Adipose tissue (tissue), 3 donors: ENCODE measurements around the gene GMDS. TPM values are rescaled to one million over a fixed set of nuclear protein-coding genes. Genes with fewer than 3 reads are reported as not detected.

Source experiments
- H3K27ac ChIP-seq: one replicate; pipeline ENCODE4 v1.5.1; 2013; ENCODE audit warnings: low read depth, low read length
- WGBS, 3 donors: extraction: QIAGEN DNeasy Blood & Tissue Kit; methylation state at CpG; one replicate each; pipeline ENCODE4 v1.1.7; 2013; 5-methylcytosine and 5-hydroxymethylcytosine counted together
- polyA plus RNA-seq, 3 donors: library from polyadenylated mRNA; stranded (reverse); fragments of 200-250 nt; gene quantifications; one replicate each; pipeline ENCODE4 v1.2.3, GENCODE V29; 2013
- donor health status: healthy with polysubstance abuse.
- donor health status: Bipolar disorder and iron deficiency.
- donor health status: healthy.

Gene GMDS
- polyA plus RNA-seq, 3 donors: 13.6 to 21.4 (median 14.9) TPM

DNA sequence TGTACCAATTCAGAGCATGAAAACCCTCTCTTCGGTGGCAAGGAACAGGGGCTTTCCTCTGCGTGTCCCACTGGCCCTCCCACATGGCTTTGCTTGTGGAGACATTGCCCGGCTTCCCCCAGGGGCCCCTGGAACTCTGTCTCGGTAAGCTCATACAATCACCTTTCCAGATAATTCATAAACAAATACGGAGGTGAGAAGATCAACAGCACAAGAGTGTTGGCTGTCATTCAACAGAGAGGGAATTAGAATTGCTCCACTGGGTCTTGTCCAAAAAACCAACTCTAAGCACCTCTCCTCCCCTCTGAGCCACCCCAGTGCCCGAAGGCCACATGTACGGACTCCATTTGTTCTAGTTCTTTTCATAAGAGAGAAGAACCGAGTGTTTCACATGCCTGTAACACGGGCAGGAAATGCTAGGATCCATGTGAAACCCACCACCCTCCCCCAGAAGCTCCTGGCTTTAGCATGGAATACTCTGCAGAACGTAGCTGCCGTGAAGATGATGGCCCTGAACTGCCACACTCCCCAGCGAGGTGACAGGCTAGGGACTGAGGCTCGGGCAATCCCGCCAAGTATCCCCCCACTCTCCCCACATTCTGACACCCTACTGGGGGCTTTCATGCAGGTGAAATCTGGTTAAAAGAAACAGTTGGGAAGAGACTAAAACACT, 660.3 kb downstream of the GMDS start:
- WGBS, 3 donors: 73 to 86% (median 84%) methylated on average over 14 of the region's 14 CpGs
- H3K27ac ChIP-seq: no peak overlapping the region

DNA sequence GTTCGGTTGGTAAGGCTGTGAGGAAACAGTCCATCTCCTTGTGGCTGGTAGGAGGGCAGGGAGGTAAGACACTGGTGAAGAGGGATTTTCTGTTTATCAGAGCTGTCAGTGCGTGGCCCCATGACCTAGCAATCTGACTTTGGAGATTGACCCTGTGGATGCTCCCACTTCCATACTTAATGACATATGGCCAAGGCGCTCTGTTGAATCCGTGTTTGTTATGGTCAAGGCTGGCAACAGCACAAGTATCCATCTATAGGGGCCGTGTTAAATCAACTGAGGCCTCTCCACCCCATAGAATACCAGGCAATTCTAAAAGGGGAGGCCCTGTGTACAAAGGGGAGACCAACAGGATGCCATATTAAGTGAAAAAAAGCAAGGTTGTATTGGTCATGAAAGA, 661.3 kb downstream of the GMDS start:
- no peak overlapping the region for H3K27ac ChIP-seq
- 68 to 82% (median 81%) methylated on average over 5 of the region's 5 CpGs for WGBS, 3 donors

DNA sequence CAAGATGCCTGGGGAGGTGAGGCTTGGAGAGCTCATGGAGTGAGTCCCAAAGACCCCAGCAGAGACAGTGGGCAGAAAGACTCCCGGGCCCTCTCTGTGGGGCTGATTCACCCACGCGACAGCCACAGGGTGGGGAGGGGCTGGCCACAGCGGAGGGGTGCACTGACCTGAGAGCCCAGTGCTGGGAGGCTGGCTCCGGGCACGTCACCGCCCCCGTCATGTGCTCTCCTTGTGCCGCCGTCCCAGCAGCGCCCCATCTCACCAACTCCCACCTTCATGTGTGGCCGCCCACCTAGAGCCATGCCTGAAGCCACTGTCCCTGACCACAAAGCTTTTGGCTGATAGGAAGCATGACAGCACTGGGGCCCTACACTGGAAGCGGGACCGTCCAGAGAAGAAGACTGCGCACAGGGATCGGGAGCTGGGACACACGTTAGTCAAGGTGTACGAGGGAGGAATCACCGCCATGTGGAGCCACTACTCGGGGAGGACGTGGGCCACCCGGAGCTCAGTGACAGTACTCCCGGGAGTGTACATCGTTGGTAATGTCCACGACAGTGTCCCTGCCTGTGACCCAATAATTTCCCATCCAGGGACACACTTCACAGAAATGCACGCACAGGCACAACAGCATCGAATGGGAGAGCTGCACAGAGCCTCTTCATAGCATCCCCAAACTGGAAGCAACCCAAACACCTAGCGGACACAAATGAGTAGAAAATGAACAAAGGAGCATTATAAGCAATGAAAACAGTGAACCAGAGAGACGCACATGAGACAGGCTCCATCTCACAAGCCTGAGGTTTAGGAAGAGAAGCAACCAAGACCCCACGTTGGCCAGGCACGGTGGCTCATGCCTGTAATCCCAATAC, 664.0 kb downstream of the GMDS start:
- 90 to 93% (median 90%) methylated on average over 29 to 31 of the region's 31 CpGs for WGBS, 3 donors

DNA sequence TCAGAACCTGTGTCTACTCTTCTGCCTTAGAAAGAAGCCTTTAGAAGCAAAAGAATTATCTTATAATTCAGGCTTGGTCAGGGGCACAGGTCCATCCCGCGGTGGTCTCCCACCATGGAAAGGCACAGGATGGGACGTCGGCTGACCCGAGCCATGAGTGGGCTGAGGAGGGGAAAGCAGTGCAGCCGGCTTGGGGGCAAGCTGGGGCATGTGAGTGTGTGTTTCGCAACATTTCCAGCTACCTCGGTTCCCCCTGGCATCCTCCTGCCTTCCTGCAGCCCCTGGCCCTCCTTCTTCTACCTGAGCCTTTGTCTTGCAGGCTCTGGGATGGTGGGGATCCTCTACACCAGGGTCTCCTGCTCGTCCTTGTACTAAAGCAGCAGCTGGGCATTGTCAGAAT, 664.8 kb downstream of the GMDS start:
- H3K27ac ChIP-seq: no peak overlapping the region
- 68 to 82% (median 81%) methylated on average over 9 of the region's 9 CpGs for WGBS, 3 donors

More for the DNA sequence above, 664.0 kb downstream of the GMDS start:
- H3K27ac ChIP-seq: no peak overlapping the region

DNA sequence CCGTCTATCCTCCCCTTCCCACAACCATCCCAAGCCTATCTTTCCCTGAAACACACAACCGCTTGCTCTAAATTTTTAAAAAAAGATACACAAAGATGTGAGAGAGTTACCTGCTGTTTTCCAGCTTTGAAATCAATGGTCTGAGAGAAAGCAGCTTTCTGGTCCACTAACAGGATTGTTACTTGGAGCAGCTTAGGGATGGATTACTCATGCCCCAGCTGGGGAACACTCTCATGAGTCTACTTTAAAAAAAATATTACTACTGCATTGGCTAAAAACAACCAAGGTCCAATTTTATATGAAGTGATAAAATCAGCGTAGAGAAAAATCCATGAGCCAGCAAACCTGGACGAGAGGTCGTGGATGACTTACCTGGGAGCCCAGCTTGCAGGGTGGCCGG, 665.3 kb downstream of the GMDS start:
- WGBS, 3 donors: 77 to 94% (median 90%) methylated on average over 6 of the region's 6 CpGs
- no peak overlapping the region for H3K27ac ChIP-seq

DNA sequence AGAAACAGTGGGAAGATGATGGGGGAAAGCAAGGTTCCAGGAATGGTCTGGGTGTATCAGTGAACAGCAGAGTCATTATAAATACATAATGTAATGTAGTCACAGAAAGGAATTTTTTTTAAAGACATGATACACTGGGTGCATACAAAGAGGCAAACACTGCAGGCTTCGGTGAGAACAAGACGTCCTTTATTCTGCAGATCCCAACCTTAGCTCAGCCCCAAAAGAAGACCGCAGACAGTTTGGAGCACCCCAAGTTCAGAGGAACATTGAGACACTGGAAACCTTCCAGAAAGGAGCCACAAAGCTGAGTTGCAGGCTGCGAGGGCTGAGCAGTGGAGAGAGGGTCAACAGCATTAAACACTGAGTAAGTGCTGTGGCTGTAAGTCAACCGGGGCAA, 666.3 kb downstream of the GMDS start:
- no peak overlapping the region for H3K27ac ChIP-seq
- 74 to 88% (median 84%) methylated on average over 5 of the region's 5 CpGs for WGBS, 3 donors

DNA sequence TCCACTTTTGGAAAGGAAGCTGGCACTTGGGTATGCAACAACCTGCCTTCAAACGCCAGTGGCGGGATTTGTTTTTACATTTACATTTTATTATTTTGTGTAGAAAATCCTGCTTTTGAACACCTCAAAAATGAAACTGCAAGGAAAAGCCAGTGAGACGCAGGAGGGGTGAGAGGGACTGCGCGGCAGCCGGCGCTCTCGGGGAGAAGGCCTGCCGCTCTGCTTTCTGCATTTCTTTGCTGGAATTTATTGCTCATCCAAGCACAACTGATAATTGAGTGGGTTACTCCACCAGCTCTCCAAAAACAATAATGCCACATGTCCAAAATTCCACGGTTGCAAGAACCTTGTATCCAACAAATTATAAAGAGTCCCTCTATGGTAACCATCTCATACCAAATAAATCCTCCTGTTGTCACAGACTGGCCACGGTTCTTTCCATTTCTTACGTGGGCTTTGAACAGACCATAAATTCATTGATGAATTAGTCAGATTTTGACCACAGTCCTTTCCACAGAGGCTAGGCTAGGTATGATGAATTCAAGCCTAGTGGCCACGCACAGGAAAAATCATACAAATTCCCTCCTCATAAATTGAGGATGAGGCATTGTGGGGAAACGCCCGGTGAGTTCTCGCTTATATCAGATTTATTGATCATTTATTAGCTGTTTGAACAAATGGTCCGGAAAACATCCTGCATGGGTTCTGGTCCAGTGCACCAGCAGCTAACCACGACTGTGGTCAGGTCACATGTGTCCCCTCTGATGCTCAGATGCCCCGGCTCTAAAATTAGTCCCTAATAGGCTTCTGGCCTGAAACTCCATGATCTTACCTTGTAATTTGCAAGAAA, 667.3 kb downstream of the GMDS start:
- 85 to 89% (median 86%) methylated on average over 19 of the region's 19 CpGs for WGBS, 3 donors
- H3K27ac ChIP-seq: no peak overlapping the region

DNA sequence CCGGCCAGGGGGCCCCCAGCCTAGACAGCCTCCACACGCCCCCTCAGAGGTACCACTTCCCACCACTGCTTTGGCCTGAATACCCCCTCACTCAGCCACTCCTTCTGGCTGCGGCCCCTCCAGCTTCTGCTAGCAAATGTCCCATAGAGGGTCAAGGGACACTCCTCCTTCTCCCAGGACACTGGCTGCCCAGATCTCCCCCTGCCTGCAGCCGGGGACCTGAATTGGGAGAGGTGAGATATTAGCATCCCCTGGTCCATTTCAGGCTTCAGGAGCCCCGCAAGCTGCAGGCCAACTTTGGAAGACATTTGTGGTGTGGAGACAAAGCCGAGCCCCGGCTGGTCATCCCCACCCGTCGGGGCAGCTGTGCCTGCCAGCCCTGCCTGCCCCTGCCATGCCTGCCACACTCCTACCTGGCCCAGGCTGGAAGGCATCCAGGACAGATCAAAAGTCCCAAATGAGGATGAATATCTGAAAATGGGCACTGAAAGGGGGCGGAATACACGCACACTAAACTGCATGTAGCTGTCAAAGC, 668.2 kb downstream of the GMDS start:
- WGBS, 3 donors: 90 to 95% (median 93%) methylated on average over 11 of the region's 11 CpGs
- H3K27ac ChIP-seq: no peak overlapping the region

DNA sequence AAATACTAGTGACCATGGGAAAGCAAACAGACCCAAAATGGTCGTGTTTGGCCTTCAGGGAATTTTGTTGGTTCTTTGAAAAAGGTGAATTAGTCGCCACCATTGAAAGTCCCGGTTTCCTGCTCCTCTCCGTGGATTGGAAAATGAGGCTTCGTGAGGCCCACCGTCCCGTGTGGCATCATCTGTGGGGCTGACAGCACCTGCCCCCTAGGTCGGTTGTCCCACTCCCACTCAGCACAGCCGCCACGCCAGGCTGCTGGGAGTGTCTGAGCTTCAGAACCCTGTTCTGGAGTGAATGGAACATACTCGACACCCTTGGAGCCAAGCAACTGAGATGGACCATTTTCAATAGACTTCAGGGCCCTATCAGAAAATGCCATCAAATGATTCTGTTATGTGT, 668.7 kb downstream of the GMDS start:
- H3K27ac ChIP-seq: no peak overlapping the region
- WGBS, 3 donors: 91 to 95% (median 94%) methylated on average over 11 of the region's 11 CpGs

DNA sequence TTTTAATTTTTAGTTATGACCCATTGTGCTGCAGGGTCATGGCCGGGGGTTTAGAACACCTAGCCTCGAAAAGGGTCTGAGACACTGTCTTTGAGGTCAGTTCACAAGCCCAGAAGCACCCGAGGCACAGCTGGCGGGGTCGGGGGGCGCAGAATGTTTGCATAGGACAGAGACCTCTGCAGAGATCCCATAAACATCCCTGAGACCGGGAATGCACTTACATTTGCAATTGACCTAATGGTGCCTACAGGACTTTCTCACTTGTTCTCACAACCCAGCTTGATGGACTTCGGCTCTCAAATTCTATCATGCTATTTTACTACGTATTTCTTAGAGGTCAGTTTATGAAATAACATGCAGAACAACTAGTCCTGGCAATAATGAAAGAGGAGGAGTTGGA, 669.2 kb downstream of the GMDS start:
- no peak overlapping the region for H3K27ac ChIP-seq
- 72 to 86% (median 80%) methylated on average over 9 of the region's 9 CpGs for WGBS, 3 donors

DNA sequence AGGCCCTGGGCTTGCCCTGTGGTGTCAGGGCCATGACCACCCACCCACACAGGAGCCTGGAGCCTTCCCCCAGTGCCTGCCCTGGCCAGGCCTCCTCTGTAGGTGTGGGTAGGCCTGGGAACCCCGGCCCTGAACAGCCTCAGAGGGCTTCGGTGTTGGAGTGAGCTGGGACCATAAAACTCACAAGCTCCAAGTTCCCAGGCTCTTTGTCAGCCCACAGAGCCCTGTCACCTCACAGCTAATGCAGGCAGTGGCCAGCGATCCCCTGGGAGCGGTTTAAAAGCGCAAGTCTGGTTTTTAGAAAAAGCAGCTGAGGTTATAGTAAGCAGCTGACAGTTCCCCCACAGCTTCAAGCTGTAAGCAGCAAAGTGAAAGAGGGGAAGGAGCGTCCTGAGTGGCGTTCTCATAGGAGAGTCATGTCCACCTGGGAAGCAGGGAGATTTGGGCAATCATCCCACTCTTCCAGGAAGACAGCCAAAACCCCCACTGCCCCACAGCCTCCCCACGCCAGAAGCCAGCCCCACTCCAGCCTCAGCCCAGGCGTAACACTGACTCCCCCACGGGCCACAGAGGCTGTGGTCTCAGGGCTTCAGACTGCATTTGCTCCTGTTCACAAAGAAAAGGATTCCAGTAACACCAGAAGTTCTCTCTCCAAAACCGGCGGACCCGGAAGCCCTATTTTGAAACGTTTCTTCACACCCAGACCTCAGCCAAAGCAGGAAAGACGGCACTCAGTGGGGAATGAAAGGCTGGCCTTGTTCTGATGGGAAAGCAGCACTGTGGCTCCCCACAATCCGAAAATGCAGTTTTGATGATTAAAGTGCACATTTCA, 670.0 kb downstream of the GMDS start:
- H3K27ac ChIP-seq: no peak overlapping the region
- WGBS, 3 donors: 48 to 53% (median 48%) methylated on average over 16 of the region's 16 CpGs

DNA sequence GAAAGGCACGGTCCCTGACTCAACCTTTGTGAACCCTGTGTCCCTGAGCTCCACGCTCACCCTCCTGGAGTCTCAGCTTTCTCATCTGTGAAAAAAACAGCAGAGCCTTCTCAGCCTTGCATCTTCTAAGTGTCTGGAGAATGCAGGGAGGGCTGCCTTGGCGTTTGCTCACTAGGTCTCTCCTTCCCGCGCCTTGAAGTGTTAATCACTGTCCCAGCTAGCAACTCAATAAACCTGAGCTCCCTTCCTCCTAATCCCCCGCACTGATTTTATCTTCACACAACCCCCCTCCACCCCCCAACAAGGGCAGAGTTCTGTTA, 670.6 kb downstream of the GMDS start:
- no peak overlapping the region for H3K27ac ChIP-seq
- 71 to 73% (median 72%) methylated on average over 6 of the region's 6 CpGs for WGBS, 3 donors

DNA sequence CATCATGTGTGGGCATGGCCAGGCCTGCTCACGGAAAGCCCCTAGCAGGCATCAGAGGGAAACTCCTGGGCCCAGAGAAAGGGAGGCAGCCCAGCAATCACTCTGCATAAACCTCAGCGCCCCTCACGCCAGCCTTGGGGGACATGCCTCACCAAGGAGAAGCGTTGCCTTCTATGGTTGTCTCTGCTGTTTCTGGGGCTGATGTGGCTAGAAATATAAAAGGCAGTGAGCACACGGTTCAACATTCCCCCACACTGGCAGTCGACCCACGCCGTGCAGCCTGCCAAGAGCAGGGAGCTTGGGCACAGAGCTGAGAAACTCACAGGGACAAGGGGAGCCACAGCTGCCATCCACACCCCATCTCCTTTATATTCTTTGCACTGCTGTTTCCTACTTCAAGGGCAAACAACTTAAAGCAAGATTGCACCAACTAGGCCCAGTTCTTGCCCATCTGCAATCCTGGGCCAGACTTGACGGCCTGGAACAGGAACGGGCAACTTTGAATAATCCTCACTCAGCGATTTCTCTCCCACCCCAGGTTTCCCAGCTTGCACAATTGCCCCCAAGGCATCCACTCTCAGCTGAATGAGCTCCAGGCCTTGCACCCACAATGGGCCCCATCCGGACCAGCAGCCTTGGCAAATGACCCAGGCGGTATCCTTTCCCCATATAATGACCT, 671.2 kb downstream of the GMDS start:
- no peak overlapping the region for H3K27ac ChIP-seq
- 83 to 89% (median 89%) methylated on average over 13 of the region's 13 CpGs for WGBS, 3 donors
